Measurements from ENCODE around the gene KIF1B.

KIF1B gene

GRCh38 chr1:10368194-10368593 lies 157.8 kb downstream of the KIF1B start:
- TF ChIP-seq ARNTL (CRISPR knock-in tag; IDR thresholded peaks at IDR 0.05; ENCODE audit: borderline replicate concordance, low read depth) (no peak), OSR1 (CRISPR knock-in tag; IDR thresholded peaks at IDR 0.05) (no peak)
- ATAC-seq, result no peak

GRCh38 chr1:10374442-10374860 lies 164.1 kb downstream of the KIF1B start:
- no peak for ATAC-seq

GRCh38 chr1:10377365-10378029 lies 167.1 kb downstream of the KIF1B start:
- 0 out of 2 replicates have a peak, but pooled peaks have one; percentile 18 for TF ChIP-seq ISL1 (CRISPR knock-in tag; IDR thresholded peaks at IDR 0.05)
- ATAC-seq, result peak; percentile 94

More at GRCh38 chr1:10374442-10374860, 164.1 kb downstream of the KIF1B start:
- TF ChIP-seq POU6F1 (CRISPR knock-in tag; IDR thresholded peaks at IDR 0.05; ENCODE audit: borderline replicate concordance, low read depth) (no peak), ZFP3 (CRISPR knock-in tag; IDR thresholded peaks at IDR 0.05) (no peak), ZFP30 (CRISPR knock-in tag; IDR thresholded peaks at IDR 0.05) (no peak), CSRNP3 (CRISPR knock-in tag; IDR thresholded peaks at IDR 0.05) (no peak), GLIS3 (CRISPR knock-in tag; IDR thresholded peaks at IDR 0.05) (no peak), BACH2 (CRISPR knock-in tag; IDR thresholded peaks at IDR 0.05; ENCODE audit: borderline replicate concordance) (no peak), ISL1 (CRISPR knock-in tag; IDR thresholded peaks at IDR 0.05) (no peak), ZNF565 (CRISPR knock-in tag; conservative IDR thresholded peaks at IDR 0.05; ENCODE audit: low read depth) (no peak), TCF4 (CRISPR knock-in tag; IDR thresholded peaks at IDR 0.05; ENCODE audit: borderline replicate concordance) (no peak), ZNF70 (CRISPR knock-in tag; IDR thresholded peaks at IDR 0.05) (no peak), ESRRG (CRISPR knock-in tag; IDR thresholded peaks at IDR 0.05) (no peak), ZNF8 (CRISPR knock-in tag; IDR thresholded peaks at IDR 0.05) (no peak), TOX (CRISPR knock-in tag; IDR thresholded peaks at IDR 0.05; ENCODE audit: borderline replicate concordance) (no peak), PPARA (CRISPR knock-in tag; IDR thresholded peaks at IDR 0.05; ENCODE audit: borderline replicate concordance) (no peak), TSHZ2 (CRISPR knock-in tag; IDR thresholded peaks at IDR 0.05) (no peak), OSR1 (CRISPR knock-in tag; IDR thresholded peaks at IDR 0.05) (no peak), CREB5 (CRISPR knock-in tag; IDR thresholded peaks at IDR 0.05; ENCODE audit: low read depth) (no peak)

- no peak for TF ChIP-seq ZC3H10 (CRISPR knock-in tag; IDR thresholded peaks at IDR 0.05)
- no peak for TF ChIP-seq RARB (CRISPR knock-in tag; IDR thresholded peaks at IDR 0.05)
- TF ChIP-seq TSHZ2 (CRISPR knock-in tag; IDR thresholded peaks at IDR 0.05), result no peak
- TF ChIP-seq CSRNP3 (CRISPR knock-in tag; IDR thresholded peaks at IDR 0.05), result no peak
- no peak for TF ChIP-seq TOX (CRISPR knock-in tag; IDR thresholded peaks at IDR 0.05; ENCODE audit: borderline replicate concordance)
- no peak for TF ChIP-seq ZFP30 (CRISPR knock-in tag; IDR thresholded peaks at IDR 0.05)
- no peak for TF ChIP-seq OSR1 (CRISPR knock-in tag; IDR thresholded peaks at IDR 0.05)
- no peak for ATAC-seq
These were observed 167.9 kb downstream of the KIF1B start for GRCh38 chr1:10378081-10378841.

Measured in SK-N-SH treated with all-trans-retinoic acid at 6 μM for 48 hours (cell line).